ENCODE measurements around the gene SLC6A2.
"Not testable (repeated sequence)": the region's sequence is repeated elsewhere in the genome, so short reads cannot be mapped to it uniquely, and the experiment has no call there.

The SLC6A2 gene

DNA sequence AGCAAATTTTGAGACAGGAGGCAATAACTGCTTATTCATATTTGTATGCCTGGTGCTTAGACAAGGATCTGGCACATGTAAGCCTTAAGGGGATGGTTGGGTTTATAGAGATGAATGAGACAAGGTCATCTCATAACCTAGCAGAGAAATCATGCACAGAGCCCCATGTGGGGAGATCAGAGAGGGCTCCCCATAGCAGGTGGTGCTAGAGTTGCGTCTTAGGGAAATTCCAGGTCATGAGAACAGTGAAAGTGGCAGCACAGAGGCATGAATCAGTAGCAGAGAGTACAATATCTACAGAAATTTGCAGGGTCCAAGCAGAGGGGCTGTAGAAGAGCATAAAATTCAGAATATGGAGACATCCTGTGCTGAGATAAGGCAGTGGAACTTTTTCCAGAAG is 57.3 kb downstream of the SLC6A2 start:
- no peak for DNase-seq (ENCODE audit: low read depth)

DNA sequence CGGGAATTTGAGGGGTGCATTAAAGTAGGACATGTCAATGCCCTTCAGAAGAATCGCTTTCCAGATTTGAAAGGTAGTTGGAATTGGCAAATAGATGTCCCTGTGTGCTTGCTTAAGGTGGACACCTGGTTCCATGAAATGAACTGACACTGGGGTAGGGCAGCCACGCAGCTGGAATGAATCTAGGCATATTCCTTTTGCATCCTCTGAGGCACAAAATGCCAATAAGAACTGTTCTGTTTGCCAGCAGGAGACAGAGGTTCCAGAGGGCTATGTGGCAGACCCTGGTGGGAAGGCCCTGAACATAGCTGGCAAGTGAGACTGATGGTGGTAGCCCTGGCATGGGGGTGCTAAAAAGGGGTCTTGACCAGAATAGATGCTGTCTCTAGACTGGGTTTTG is 61.5 kb downstream of the SLC6A2 start:
- DNase-seq (ENCODE audit: low read depth): no peak

DNA sequence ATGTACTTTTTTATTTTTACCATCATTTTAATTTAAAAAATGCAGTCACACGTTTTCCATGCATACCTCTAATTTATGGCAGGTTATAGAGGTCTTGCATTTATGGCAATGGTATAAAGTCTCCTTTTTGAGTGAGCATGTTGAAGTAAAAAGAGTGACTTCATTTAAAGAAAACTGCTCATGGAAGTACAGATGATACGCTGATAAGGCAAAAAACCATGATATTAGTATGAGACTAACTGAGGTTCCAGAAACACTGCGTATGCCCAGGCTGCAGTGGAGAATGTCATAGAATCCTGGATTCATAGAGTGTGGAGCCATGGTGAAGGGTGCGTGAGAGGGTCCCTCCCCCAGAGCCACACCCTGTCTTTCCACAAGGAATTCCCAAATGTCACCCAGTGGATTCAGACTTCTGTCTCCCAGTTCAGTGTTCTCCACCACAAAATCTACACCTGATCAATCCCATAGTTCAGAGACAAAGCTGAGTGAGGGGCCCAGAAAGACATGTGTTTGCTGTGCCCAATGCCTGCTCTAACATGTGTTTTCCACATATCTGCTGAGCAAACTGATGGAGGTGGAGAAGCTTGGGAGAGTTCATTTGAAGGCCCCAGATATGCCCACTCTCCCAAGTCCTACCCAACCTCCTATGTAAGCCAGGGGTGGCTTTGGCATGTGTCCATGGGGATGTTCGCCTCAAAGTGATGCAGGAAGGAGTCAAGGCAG is 69.4 kb downstream of the SLC6A2 start:
- no peak for DNase-seq (ENCODE audit: low read depth)

DNA sequence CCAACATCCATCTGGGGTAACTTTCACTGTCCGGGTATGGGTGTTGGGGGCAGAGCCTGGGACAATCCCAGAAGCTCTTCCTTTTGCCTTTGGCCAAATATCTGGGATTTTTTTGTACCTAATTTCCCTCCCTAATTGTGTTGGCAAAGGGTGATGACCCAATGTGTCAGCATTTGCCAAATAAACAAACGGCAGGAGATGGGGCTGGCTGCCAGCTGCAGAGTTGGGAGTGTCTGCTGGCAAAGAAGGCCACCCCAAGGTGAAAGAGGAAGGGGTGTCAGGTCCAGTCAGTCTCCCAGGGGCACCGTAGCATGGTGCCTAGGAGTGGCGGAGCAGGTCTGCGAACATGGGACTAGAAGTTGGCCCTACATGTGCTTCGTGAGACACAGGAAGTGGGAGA is 73.0 kb downstream of the SLC6A2 start:
- no peak for DNase-seq (ENCODE audit: low read depth)

DNA sequence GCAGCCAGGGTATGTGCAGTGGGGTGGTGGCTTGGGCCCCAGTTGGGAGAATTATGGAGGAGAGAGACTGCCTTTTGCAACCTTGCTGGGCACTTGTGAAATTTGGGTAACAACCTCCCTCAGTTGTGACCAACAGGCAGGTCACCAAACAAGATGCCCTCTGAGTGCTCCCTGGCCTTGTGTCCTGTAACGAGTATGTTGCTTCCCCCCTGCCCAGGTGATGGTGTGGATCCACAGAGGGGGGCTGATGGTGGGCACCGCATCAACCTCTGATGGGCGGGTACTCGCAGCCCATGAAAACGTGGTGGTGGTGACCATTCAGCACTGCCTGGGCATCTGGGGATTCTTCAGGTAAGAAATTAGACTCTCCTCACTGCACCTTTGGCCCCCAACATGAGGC is 74.3 kb downstream of the SLC6A2 start:
- DNase-seq (ENCODE audit: low read depth): no peak

DNA sequence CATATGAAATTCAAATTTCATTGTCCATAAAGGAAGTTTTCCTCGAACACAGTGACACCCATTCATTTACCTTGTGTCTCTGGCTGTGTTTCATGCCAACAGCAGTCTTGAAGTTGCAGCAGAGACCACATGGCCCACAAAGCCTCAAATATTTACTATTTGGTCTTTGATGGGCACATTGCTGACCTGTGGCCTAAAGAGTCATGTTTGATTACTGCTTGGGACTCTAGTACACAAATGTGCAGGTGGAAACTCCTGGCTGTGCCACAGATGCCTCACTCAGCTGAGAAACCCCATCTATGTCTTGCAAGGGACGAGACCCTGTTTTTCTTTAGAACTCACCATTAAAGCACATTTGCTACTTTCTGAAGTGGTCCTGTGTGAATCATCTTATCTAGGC is 76.7 kb downstream of the SLC6A2 start:
- no peak for DNase-seq (ENCODE audit: low read depth)

DNA sequence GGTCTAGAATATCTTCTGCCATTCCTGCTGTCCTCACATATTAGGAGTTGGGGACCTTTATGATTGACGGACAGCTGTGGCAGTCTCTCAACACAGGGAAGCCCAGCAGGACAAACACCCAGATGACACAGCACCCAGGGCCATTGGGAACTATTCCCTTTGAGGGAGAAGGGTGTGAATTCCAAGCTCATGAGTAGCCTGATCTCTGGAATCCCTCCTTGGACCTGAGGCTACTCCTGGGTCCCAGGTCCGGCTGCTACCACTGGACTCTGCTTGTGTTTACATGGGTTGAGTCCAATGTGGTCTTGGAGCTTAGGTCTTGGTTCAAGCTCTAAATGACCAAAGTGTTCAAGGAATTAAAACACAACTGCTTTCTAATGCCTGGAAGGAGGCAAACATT is 78.9 kb downstream of the SLC6A2 start:
- no peak for DNase-seq (ENCODE audit: low read depth)

DNA sequence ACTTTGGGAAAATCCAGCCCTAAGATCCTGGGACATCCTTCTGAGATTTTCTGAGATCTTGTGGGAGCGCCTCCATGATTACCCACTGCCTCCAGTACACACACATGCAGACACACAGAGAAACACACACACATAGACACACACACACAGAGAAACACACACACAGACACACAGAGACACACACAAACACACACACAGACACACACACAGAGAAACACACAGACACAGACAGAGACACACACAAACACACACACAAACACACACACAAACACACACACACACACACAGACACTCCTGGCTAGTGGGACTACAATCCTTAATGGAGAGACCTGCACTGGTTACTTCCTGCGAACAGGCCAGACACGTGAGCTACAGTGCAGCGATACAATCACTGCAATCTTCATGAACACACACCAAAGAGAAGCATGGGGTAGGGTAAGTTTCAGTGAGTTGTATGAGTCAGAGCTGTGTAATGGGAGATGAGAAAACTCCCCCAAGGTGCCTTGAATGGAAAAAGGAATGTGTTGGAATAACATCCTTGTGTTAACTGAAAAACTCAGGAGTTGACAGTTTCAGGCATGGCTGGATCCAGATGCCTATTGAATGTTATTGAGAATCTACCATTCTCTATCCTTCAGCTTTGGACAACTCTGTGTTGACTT is 79.5 kb downstream of the SLC6A2 start:
- DNase-seq (ENCODE audit: low read depth): no peak

DNA sequence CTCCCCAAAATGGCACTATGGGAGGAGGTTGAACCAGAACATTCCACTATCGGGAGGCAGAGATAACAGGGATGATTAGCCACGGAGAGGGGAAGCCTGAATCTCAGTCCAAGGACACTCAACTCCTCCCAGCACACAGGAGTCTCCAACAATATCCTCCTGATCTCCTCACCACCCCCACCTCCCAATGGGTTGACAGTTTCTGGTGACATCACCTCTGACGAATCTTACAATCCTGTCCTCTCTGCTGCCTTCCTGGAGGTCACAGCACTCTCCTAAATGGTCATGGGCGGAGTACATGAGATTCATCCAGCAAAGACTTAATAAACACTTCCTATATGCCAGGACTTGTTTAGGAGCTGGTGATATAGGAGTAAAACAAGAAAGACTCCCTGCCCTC is 80.9 kb downstream of the SLC6A2 start:
- no peak for DNase-seq (ENCODE audit: low read depth)

DNA sequence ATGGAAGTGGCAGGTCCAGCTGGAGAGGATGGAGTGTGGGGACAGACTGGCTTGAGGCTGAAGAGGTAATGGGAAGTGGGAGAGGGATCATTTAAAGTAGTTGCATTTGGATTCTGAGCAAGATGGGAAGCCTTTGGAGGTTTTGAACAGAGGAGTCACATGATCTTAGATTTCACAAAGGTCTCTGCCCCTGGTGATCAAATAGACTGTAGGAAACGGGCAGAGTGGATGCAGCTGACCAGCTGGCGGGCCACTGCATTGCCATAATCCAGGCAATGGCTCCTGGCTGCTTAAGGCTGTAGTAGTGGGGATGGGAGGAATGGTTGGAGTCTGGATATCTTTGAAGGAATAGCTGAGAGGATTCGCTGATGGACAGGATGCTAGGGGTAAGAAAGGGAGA is 81.5 kb downstream of the SLC6A2 start:
- no peak for DNase-seq (ENCODE audit: low read depth)

DNA sequence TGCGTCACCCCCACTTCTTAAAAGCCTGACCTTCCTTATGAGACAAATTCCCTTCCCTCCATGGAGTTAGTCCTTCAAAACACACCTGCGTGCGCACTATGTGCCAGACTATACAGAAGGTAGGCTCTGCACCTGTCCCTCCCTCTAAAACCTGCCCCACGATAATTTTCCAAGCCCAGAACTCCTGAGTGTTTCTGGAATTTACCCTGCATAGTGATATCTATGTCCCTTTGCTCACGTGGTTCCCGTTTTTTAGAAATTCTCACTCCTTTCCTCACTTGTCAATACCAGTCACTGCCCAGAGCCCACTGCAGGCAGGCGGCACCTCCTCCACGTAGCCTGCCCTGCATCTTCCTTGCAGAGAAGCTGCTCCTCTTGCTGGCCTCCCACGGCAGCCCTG is 82.2 kb downstream of the SLC6A2 start:
- DNase-seq (ENCODE audit: low read depth): no peak

DNA sequence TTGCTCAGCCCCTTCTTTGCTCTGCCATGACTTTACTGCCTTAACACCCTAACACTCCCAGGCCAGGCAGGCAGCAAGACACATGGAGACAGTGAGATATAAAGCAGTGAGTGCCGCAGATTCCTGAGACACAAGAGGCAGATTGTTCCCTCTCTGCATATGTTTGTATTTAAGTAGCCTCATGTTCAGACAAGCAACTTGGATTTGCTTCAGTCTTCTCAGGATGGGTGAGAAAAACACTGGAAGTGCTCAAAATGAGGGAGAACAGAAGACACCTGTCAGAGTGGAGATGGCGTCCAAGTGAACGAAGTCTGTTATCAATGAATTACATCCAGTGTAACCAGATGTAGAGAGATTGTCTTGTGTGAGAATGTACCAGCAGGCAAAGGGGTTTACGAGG is 90.3 kb downstream of the SLC6A2 start:
- DNase-seq (ENCODE audit: low read depth): no peak

DNA sequence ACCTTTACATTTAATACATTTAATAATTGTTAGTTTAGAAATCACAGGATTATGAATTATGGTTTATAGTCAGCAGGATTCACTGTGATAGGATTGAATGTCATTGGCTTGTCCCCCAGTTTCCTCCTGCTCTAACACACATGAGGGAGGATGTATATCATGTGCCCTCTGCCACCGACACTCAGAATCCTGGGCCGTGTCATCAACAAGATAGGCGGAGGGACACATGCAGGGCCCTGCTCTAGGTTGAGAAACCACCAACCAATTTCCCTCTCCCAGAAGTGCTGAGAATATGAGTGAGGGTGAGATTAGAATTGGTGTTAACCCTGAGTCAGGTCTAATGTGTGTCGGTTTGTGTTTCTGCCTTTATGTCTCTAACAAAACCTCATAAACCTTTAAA is 92.0 kb downstream of the SLC6A2 start:
- no peak for DNase-seq (ENCODE audit: low read depth)

DNA sequence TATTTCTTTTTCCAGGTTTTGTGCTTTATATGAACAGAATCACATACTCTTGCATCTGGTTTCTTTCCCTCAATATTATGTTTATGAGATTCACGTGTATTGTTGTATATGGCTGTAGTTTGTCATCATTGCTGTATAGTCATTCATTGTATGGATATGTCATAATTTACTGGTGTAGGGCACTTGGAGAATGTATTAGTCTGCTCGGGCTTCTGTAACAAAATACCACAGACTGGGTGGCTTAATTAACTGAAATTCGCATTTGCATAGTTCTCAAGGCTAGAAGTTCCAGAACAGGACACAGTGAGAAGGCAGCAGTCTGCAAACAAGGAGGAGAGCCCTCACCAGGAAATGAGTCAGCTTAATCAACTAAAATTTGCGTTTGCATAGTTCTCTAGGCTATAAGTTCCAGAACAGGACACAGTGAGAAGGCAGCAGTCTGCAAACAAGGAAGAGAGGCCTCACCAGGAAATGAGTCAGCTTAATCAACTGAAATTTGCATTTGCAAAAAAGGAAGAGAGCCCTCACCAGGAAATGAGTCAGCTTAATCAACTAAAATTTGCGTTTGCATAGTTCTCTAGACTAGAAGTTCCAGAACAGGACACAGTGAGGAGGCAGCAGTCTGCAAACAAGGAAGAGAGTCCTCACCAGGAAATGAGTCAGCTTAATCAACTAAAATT is 96.8 kb downstream of the SLC6A2 start:
- not testable (repeated sequence) for DNase-seq (ENCODE audit: low read depth)

DNA sequence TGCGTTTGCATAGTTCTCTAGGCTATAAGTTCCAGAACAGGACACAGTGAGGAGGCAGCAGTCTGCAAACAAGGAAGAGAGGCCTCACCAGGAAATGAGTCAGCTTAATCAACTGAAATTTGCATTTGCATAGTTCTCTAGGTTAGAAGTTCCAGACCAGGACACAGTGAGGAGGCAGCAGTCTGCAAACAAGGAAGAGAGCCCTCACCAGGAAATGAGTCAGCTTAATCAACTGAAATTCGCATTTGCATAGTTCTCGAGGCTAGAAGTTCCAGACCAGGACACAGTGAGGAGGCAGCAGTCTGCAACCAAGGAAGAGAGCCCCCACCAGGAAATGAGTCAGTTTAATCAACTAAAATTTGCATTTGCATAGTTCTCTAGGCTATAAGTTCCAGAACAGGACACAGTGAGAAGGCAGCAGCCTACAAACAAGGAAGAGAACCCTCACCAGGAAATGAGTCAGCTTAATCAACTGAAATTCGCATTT is 97.4 kb downstream of the SLC6A2 start:
- not testable (repeated sequence) for DNase-seq (ENCODE audit: low read depth)
